K562 (cell line): ENCODE measurements around the gene RPL19. TPM values are rescaled to one million over a fixed set of nuclear protein-coding genes. Genes with fewer than 3 reads are reported as not detected.

Experiments used
- BRF2 ChIP-seq: IDR thresholded peaks from 3 replicates; pipeline ENCODE4 v1.6.1; 2011; ENCODE audit warnings: borderline replicate concordance, mild to moderate bottlenecking; ENCODE audit not compliant: insufficient read length, insufficient read depth
- CSDE1 ChIP-seq, 2 experiments: fragments of 450-650 bp; IDR thresholded peaks; 2 replicates each; pipeline ENCODE4 v1.6.1; 2016; ENCODE audit warnings: mild to moderate bottlenecking in 1 of 2
- CXXC5 ChIP-seq: fragments of 250-450 bp; sonication (Bioruptor Pico); IDR thresholded peaks from 2 replicates; pipeline ENCODE4 v1.8.0; 2022; ENCODE audit warnings: inconsistent platforms, mild to moderate bottlenecking, moderate library complexity
- EGR1 ChIP-seq: fragments of 450-650 bp; conservative IDR thresholded peaks from 2 replicates; pipeline ENCODE4 v1.6.1; 2017; ENCODE audit warnings: mild to moderate bottlenecking
- EHMT2 ChIP-seq: fragments of 450-650 bp; IDR thresholded peaks from 2 replicates; pipeline ENCODE4 v1.6.1; 2018; ENCODE audit warnings: antibody characterized with exemption
- GATA2 ChIP-seq: sonication (generic); formaldehyde crosslinking; IDR thresholded peaks from 2 replicates; pipeline ENCODE4 v1.4.0; 2020; ENCODE audit warnings: mild to moderate bottlenecking, missing genetic modification reagents
- IRF2 ChIP-seq: sonication (generic); formaldehyde crosslinking; IDR thresholded peaks from 2 replicates; pipeline ENCODE4 v1.8.1; 2022; ENCODE audit warnings: mild to moderate bottlenecking, missing genetic modification reagents
- KAT7 ChIP-seq: sonication (generic); formaldehyde crosslinking; IDR thresholded peaks from 2 replicates; pipeline ENCODE4 v1.8.0; 2022; ENCODE audit warnings: missing genetic modification reagents, mild to moderate bottlenecking, borderline replicate concordance
- MAZ ChIP-seq, 2 experiments: fragments of 450-650 bp in 1 of 2; sonication (generic) in 1 of 2; formaldehyde crosslinking; IDR thresholded peaks in 1 of 2; conservative IDR thresholded peaks in 1 of 2; 2 replicates each; pipeline versions ENCODE4 v1.4.0 to v1.5.0; 2020; ENCODE audit warnings: mild to moderate bottlenecking in 1 of 2, missing genetic modification reagents in 1 of 2
- MCM3 ChIP-seq: fragments of 450-650 bp; IDR thresholded peaks from 2 replicates; pipeline ENCODE4 v1.6.1; 2016
- MYC ChIP-seq, 2 experiments: fragments of 250-450 bp in 1 of 2; sonication (Bioruptor Pico) in 1 of 2; IDR thresholded peaks; 2 replicates each; pipeline versions ENCODE4 v1.5.1 to v1.6.1; 2012 to 2021; ENCODE audit warnings: low read depth in 2 of 2, borderline replicate concordance in 1 of 2, improper control_type of control experiment in 1 of 2, low read length in 1 of 2, mild to moderate bottlenecking in 1 of 2, moderate library complexity in 1 of 2
- NBN ChIP-seq: fragments of 450-650 bp; IDR thresholded peaks from 2 replicates; pipeline ENCODE4 v1.6.1; 2016; ENCODE audit warnings: low read depth, mild to moderate bottlenecking
- POLR2AphosphoS2 ChIP-seq: IDR thresholded peaks from 2 replicates; pipeline ENCODE4 v1.6.1; 2012; ENCODE audit warnings: low read length, improper control_type of control experiment
- SFPQ ChIP-seq: fragments of 200-400 bp; formaldehyde crosslinking; IDR thresholded peaks from 2 replicates; pipeline ENCODE4 v1.6.1; 2017; ENCODE audit warnings: mild to moderate bottlenecking, low read depth, low read length, moderate library complexity
- TRIM24 ChIP-seq, 2 experiments: fragments of 450-650 bp; IDR thresholded peaks; 2 replicates each; pipeline ENCODE4 v1.6.1; 2016
- TRIM25 ChIP-seq: fragments of 450-650 bp; IDR thresholded peaks from 2 replicates; pipeline ENCODE4 v1.7.0; 2016; ENCODE audit warnings: borderline replicate concordance
- ZBED1 ChIP-seq: IDR thresholded peaks from 2 replicates; pipeline ENCODE4 v1.6.1; 2014
- ZC3H11A ChIP-seq: IDR thresholded peaks from 2 replicates; pipeline ENCODE4 v1.6.1; 2012; ENCODE audit warnings: low read depth, low read length, improper control_type of control experiment
- ZNF589 ChIP-seq: fragments of 200-800 bp; sonication (Bioruptor generic); IDR thresholded peaks from 2 replicates; pipeline ENCODE4 v1.6.1; 2016; ENCODE audit warnings: low read depth, missing genetic modification characterization, missing compliant biosample characterization
- ZNF740 ChIP-seq, 3 experiments: fragments of 200-800 bp in 1 of 3; sonication (Bioruptor generic) in 1 of 3; sonication (generic) in 1 of 3; formaldehyde crosslinking in 1 of 3; IDR thresholded peaks; 2 replicates each; pipeline versions ENCODE4 v1.6.1 to v1.8.0; 2016 to 2022; ENCODE audit warnings: mild to moderate bottlenecking in 2 of 3, missing compliant biosample characterization in 2 of 3, missing genetic modification characterization in 2 of 3, missing genetic modification reagents in 1 of 3
- ZNF764 ChIP-seq: fragments of 250-450 bp; sonication (Bioruptor Pico); IDR thresholded peaks from 2 replicates; pipeline ENCODE4 v1.4.0; 2020; ENCODE audit warnings: low read depth, mild to moderate bottlenecking, moderate library complexity
- ZNF79 ChIP-seq: fragments of 250-450 bp; sonication (Bioruptor Pico); IDR thresholded peaks from 2 replicates; pipeline ENCODE4 v1.4.0; 2020; ENCODE audit warnings: low read depth, mild to moderate bottlenecking, moderate library complexity
- polyA plus RNA-seq, 8 experiments: library from polyadenylated mRNA; depleted of rRNA in 4 of 8; stranded (reverse) in 5 of 8; unstranded in 3 of 8; fragments of >200 nt; fragmentation: Nextera tagmentation in 2 of 8; fragmentation: Illumina TruSeq in 1 of 8; extraction: Ambion mirVana in 2 of 8; extraction: Trizol in 1 of 8; gene quantifications; 2 replicates each; pipeline versions ENCODE4 v1.2.1 to v1.2.3, GENCODE V29; 2011 to 2014; ENCODE audit warnings: inconsistent platforms in 1 of 8, missing spikeins in 1 of 8
- total RNA-seq, 7 experiments: library from RNA; depleted of rRNA in 6 of 7; stranded (reverse); fragments of >200 nt in 6 of 7; fragmentation: Illumina TruSeq in 2 of 7; extraction: Trizol in 2 of 7; gene quantifications; 2 replicates each; pipeline versions ENCODE4 v1.2.1 to v1.2.3, GENCODE V29; 2011 to 2021; ENCODE audit warnings: low replicate concordance in 1 of 7

Gene RPL19
- total and polyA plus RNA-seq, 9 of the 15 experiments (the other 6 are each of a cell fraction or from before 2014, with no cell fraction given) = 2,263 to 4,614 (median 3,727) TPM

GRCh38 chr17:39231591-39232551 lies 31.8 kb downstream of the RPL19 start (continued):
- TF ChIP-seq NBN (no peak), POLR2AphosphoS2 (no peak), ZC3H11A (no peak), MCM3 (no peak), GATA2 (CRISPR knock-in tag) (no peak), ZNF740 (CRISPR knock-in tag; IDR thresholded peaks at IDR 0.05) (no peak), ZNF740 (tag; IDR thresholded peaks at IDR 0.05) (no peak), ZBED1 (no peak), ZNF79 (CRISPR knock-in tag) (no peak), MYC (IDR thresholded peaks at IDR 0.05; ENCODE audit: low read depth, low read length) (no peak), MYC (CRISPR knock-in tag; IDR thresholded peaks at IDR 0.05; ENCODE audit: borderline replicate concordance, low read depth) (no peak), EHMT2 (no peak), KAT7 (CRISPR knock-in tag) (no peak), IRF2 (CRISPR knock-in tag) (no peak), MAZ (CRISPR knock-in tag; conservative IDR thresholded peaks at IDR 0.05 in 1 of 2, IDR thresholded peaks at IDR 0.05 in 1 of 2) (peak in 1 of 2 experiments; percentile 33; a peak in 1 of 4 replicates), TRIM24 (IDR thresholded peaks at IDR 0.05) (no peak), TRIM25 (no peak), ZNF764 (CRISPR knock-in tag) (no peak), CSDE1 (IDR thresholded peaks at IDR 0.05) (no peak), EGR1 (0 out of 2 replicates have a peak, but pooled peaks have one; percentile 15), CXXC5 (CRISPR knock-in tag) (no peak), ZNF589 (CRISPR knock-in tag) (no peak), BRF2 (no peak), SFPQ (no peak)
